GM11168 (cell line): ENCODE results near the gene TNS2.
"Not testable (repeated sequence)": the region's sequence is repeated elsewhere in the genome, so short reads cannot be mapped to it uniquely, and the experiment has no call there.

Experiments
- in situ Hi-C: fragments of 300-500 bp; cut with MboI; formaldehyde crosslinking; loops from one replicate; pipeline ENCODE4 v1.12.0; 2022; ENCODE audit warnings: low sequenced_read_pairs; ENCODE audit not compliant: unreplicated experiment

The TNS2 gene

GRCh38 chr12:53090554-53090953, 40.7 kb downstream of the TNS2 start:
- in situ Hi-C loops = no loop called here

GRCh38 chr12:53091756-53092155, 41.9 kb downstream of the TNS2 start:
- in situ Hi-C loops = no loop called here

- in situ Hi-C loops = no loop called here
Measured at GRCh38 chr12:53093777-53094393, 44.0 kb downstream of the TNS2 start.

GRCh38 chr12:53094394-53094787, 44.5 kb downstream of the TNS2 start:
- in situ Hi-C loops = no loop called here

GRCh38 chr12:53094796-53095595, 45.1 kb downstream of the TNS2 start:
- in situ Hi-C loops = not testable (repeated sequence)

- in situ Hi-C loops = not testable (repeated sequence)
Measured at GRCh38 chr12:53095596-53095895, 45.7 kb downstream of the TNS2 start.

GRCh38 chr12:53096089-53096741, 46.4 kb downstream of the TNS2 start:
- in situ Hi-C loops = no loop called here

GRCh38 chr12:53096759-53097158, 46.9 kb downstream of the TNS2 start:
- in situ Hi-C loops = no loop called here

GRCh38 chr12:53097207-53097563, 47.3 kb downstream of the TNS2 start:
- in situ Hi-C loops = no loop called here

- in situ Hi-C loops = no loop called here
Measured at GRCh38 chr12:53097564-53098353, 47.9 kb downstream of the TNS2 start, which contains the start of gene IGFBP6. Gene IGFBP6 (plus strand): TSS chr12:53097667. CDS start chr12:53097718, 51 bp downstream.

GRCh38 chr12:53098354-53098981, 48.6 kb downstream of the TNS2 start:
- in situ Hi-C loops = no loop called here

GRCh38 chr12:53099071-53099882, 49.4 kb downstream of the TNS2 start:
- in situ Hi-C loops = no loop called here

GRCh38 chr12:53100466-53101151, 50.7 kb downstream of the TNS2 start:
- in situ Hi-C loops = no loop called here

- in situ Hi-C loops = no loop called here
Measured at GRCh38 chr12:53101266-53101665, 51.4 kb downstream of the TNS2 start.

GRCh38 chr12:53101931-53102781, 52.3 kb downstream of the TNS2 start:
- in situ Hi-C loops = no loop called here

- in situ Hi-C loops = no loop called here
Measured at GRCh38 chr12:53102883-53103807, 53.3 kb downstream of the TNS2 start, which contains the start of gene SOAT2. Gene SOAT2 (plus strand): TSS chr12:53103486. CDS start chr12:53103578, 92 bp downstream.

- in situ Hi-C loops = no loop called here
Measured at GRCh38 chr12:53103860-53104305, 54.0 kb downstream of the TNS2 start.
